Neutrophil (primary cell): ENCODE results near the gene TUBB1.

ENCODE experiments used
- H3K27ac ChIP-seq: fragments of 200-600 bp; sonication (generic); 2 replicates; pipeline ENCODE4 v1.5.1; 2016; ENCODE audit warnings: mild to moderate bottlenecking, moderate library complexity
- H3K27me3 ChIP-seq: fragments of 200-600 bp; sonication (generic); 2 replicates; pipeline ENCODE4 v1.6.0; 2016; ENCODE audit warnings: mild to moderate bottlenecking
- H3K36me3 ChIP-seq: fragments of 200-600 bp; sonication (generic); 2 replicates; pipeline ENCODE4 v1.5.1; 2017
- H3K4me1 ChIP-seq, 2 experiments: fragments of 200-600 bp in 1 of 2; sonication (generic) in 1 of 2; 1 replicate in 1 of 2; 2 replicates in 1 of 2; pipeline versions ENCODE4 v1.5.1 to v1.6.1; 2013 to 2016; ENCODE audit warnings: low read depth in 1 of 2, low read length in 1 of 2, mild to moderate bottlenecking in 1 of 2, moderate library complexity in 1 of 2; ENCODE audit not compliant: control insufficient read depth in 1 of 2, insufficient read depth in 1 of 2
- H3K4me3 ChIP-seq, 2 experiments: fragments of 200-600 bp in 1 of 2; sonication (generic) in 1 of 2; 1 replicate in 1 of 2; 2 replicates in 1 of 2; pipeline ENCODE4 v1.5.1; 2013 to 2016; ENCODE audit warnings: low read depth in 1 of 2, low read length in 1 of 2, mild to moderate bottlenecking in 1 of 2, moderate library complexity in 1 of 2
- H3K9me3 ChIP-seq: fragments of 200-600 bp; sonication (generic); 2 replicates; pipeline ENCODE4 v1.5.1; 2016
- TF ChIP-seq, protein P1 (sequence below): fragments of 200-600 bp; sonication (generic); IDR thresholded peaks from 2 replicates; pipeline ENCODE4 v1.5.1; 2016; ENCODE audit warnings: antibody characterized with exemption

The TUBB1 gene

DNA sequence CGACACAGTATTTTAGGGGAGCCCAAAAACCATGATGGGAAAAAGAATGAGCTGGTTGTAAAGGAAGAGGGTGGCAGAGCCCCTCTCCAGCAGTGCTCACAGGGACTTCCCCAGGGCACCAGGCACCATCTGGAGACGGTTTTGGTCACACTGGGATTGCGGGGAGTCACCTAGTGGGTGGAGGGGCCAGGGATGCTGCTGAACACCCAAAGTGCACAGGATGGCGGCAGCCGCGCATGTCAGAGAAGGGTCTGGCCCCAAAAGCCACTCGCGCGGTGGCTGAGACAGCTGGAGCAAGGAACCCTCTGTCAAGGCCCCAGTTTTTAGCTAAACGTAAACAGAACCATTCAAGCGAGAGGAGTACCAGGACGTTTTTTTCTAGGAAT, 23.0 kb upstream of the TUBB1 start:
- Histone ChIP-seq H3K27me3 (no peaks in the 10 kb centered on the region), H3K4me1 (no peaks in the 10 kb centered on the region), H3K4me3 (no peak overlapping the region), H3K36me3 (peaks cover 100% of the 10 kb centered on the region), H3K27ac (peak overlapping the region; percentile 6), H3K9me3 (no peaks in the 10 kb centered on the region)
- TF ChIP-seq, protein P1, sequence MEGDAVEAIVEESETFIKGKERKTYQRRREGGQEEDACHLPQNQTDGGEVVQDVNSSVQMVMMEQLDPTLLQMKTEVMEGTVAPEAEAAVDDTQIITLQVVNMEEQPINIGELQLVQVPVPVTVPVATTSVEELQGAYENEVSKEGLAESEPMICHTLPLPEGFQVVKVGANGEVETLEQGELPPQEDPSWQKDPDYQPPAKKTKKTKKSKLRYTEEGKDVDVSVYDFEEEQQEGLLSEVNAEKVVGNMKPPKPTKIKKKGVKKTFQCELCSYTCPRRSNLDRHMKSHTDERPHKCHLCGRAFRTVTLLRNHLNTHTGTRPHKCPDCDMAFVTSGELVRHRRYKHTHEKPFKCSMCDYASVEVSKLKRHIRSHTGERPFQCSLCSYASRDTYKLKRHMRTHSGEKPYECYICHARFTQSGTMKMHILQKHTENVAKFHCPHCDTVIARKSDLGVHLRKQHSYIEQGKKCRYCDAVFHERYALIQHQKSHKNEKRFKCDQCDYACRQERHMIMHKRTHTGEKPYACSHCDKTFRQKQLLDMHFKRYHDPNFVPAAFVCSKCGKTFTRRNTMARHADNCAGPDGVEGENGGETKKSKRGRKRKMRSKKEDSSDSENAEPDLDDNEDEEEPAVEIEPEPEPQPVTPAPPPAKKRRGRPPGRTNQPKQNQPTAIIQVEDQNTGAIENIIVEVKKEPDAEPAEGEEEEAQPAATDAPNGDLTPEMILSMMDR, result no peak

DNA sequence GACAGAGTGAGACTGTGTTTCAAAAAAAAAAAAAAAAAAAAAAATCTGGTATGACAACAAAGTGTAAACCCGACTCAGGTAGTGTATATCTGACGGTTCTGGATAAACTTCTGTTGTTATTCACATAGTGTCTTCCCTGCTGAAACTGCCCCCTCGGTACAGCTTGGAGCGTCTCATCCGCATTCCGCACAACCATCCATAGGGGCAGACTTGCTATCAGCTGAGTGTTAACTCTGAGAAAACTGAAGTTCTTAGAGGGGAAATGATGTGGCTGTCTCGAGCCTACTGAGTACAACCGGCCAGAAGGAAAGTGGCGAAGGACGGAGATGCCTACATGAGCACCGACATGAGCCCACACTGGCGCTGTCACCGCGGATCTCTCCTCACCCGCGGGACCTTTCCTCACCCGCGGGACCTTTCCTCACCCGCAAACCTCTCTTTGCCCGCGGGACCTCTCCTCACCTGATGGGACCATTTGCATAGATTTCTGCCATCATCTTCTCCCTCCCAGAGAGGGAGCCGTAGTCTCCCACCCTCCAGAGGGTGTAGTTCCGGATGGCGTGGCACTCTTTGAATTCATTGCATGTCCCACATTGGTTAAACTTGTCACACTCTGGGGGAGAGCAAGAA, 22.0 kb upstream of the TUBB1 start:
- H3K36me3 ChIP-seq, result peaks cover 100% of the 10 kb centered on the region
- no peak overlapping the region for H3K27ac ChIP-seq

GRCh38 chr20:58998656-58999055, 20.6 kb upstream of the TUBB1 start:
- no peak overlapping the region for H3K4me3 ChIP-seq
- no peaks in the 10 kb centered on the region for H3K27me3 ChIP-seq
- H3K9me3 ChIP-seq, result no peaks in the 10 kb centered on the region
- TF ChIP-seq, protein P1, result no peak
- H3K27ac ChIP-seq, result no peak overlapping the region
- H3K4me1 ChIP-seq, result peaks cover 8 to 10% of the 10 kb centered on the region in 2 experiments
- H3K36me3 ChIP-seq, result peaks cover 100% of the 10 kb centered on the region

More for the DNA sequence above, 22.0 kb upstream of the TUBB1 start:
- H3K4me1 ChIP-seq, result no peaks in the 10 kb centered on the region
- no peak overlapping the region for H3K4me3 ChIP-seq
- no peaks in the 10 kb centered on the region for H3K27me3 ChIP-seq
- TF ChIP-seq, protein P1, result no peak
- no peaks in the 10 kb centered on the region for H3K9me3 ChIP-seq

DNA sequence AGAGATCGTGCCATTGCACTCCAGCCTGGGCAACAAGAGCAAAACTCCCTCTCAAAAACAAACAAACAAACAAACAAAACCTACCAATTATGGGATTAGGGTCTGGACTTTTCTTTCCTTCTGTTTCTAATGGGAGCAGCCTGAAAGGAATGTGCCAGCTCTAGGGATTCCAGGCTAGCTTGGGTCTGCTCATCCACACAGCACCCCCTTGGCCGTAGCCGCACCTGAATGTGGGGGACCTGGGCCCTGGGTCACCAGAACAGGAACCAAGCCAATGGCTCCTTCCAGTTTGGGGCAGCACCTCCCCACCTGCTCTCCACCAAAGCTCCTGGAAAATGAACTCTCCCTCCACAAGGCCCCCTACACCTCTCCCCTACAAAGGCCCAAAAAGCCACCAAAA, 18.9 kb upstream of the TUBB1 start:
- peak overlapping the region; percentile 5 for H3K27ac ChIP-seq
- H3K36me3 ChIP-seq, result peaks cover 90% of the 10 kb centered on the region
- peaks cover 25 to 27% of the 10 kb centered on the region in 2 experiments for H3K4me1 ChIP-seq
- no peaks in the 10 kb centered on the region for H3K27me3 ChIP-seq
- H3K9me3 ChIP-seq, result no peaks in the 10 kb centered on the region
- TF ChIP-seq, protein P1, result no peak
- no peak overlapping the region for H3K4me3 ChIP-seq

GRCh38 chr20:59001068-59001448, 18.2 kb upstream of the TUBB1 start:
- H3K9me3 ChIP-seq, result no peaks in the 10 kb centered on the region
- no peak overlapping the region for H3K27ac ChIP-seq
- H3K4me1 ChIP-seq, result peaks cover 32 to 34% of the 10 kb centered on the region in 2 experiments
- TF ChIP-seq, protein P1, result no peak
- H3K27me3 ChIP-seq, result no peaks in the 10 kb centered on the region
- peaks cover 83% of the 10 kb centered on the region for H3K36me3 ChIP-seq
- H3K4me3 ChIP-seq, result no peak overlapping the region
